ENCODE measurements around the gene SLC23A2. TPM values are rescaled to one million over a fixed set of nuclear protein-coding genes. Genes with fewer than 3 reads are reported as not detected.
A peak's percentile ranks its signal among the peaks of the same experiment; 100 is the strongest.
"Not testable (repeated sequence)": the region's sequence is repeated elsewhere in the genome, so short reads cannot be mapped to it uniquely, and the experiment has no call there.

The SLC23A2 gene
- total and polyA plus RNA-seq, 8 donors: 2.6 to 58.3 (median 6.4) TPM

DNA sequence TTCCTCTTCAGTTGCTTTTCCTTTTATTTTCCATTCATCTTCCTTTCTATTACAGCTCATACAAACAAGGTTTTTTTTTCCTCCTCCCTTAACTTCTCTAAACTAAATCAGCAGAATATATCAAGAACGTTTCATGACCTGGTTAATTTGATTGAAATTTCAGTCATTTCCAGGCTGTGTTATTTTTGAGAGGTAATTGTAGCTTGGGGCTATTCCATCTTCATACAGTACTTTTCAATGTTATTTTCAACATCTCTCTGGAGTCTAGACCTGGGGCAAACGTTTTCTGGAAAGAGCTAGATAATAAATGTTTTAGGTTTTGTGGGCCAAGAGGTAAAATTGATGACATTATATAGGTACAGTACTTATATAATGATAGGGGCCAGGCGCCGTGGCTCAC lies 4.0 kb upstream of the SLC23A2 start:
- no peaks in the 10 kb centered on the region for H3K36me3 ChIP-seq
- no peak overlapping the region for H3K27ac ChIP-seq
- H3K27me3 ChIP-seq: peaks cover 0 to 3% (median 0%) of the 10 kb centered on the region in 3 donors
- H3K4me1 ChIP-seq: peaks cover under 1 to 20% (median 12%) of the 10 kb centered on the region in 4 donors
- H3K4me3 ChIP-seq: no peak overlapping the region
- no peaks in the 10 kb centered on the region for H3K9me3 ChIP-seq
- TF ChIP-seq, protein P1, sequence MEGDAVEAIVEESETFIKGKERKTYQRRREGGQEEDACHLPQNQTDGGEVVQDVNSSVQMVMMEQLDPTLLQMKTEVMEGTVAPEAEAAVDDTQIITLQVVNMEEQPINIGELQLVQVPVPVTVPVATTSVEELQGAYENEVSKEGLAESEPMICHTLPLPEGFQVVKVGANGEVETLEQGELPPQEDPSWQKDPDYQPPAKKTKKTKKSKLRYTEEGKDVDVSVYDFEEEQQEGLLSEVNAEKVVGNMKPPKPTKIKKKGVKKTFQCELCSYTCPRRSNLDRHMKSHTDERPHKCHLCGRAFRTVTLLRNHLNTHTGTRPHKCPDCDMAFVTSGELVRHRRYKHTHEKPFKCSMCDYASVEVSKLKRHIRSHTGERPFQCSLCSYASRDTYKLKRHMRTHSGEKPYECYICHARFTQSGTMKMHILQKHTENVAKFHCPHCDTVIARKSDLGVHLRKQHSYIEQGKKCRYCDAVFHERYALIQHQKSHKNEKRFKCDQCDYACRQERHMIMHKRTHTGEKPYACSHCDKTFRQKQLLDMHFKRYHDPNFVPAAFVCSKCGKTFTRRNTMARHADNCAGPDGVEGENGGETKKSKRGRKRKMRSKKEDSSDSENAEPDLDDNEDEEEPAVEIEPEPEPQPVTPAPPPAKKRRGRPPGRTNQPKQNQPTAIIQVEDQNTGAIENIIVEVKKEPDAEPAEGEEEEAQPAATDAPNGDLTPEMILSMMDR (IDR thresholded peaks at IDR 0.05): no peak
- TF ChIP-seq POLR2A (IDR thresholded peaks at IDR 0.05) (no peak), EP300 (IDR thresholded peaks at IDR 0.05) (no peak), POLR2AphosphoS5 (IDR thresholded peaks at IDR 0.05) (no peak)
- DNase-seq: no peak
- WGBS, 5 donors: 66 to 76% (median 68%) methylated on average over 4 of the region's 4 CpGs
- intact Hi-C loops (cut with DNase I; ENCODE audit: low total_unique reads): no loop called here

DNA sequence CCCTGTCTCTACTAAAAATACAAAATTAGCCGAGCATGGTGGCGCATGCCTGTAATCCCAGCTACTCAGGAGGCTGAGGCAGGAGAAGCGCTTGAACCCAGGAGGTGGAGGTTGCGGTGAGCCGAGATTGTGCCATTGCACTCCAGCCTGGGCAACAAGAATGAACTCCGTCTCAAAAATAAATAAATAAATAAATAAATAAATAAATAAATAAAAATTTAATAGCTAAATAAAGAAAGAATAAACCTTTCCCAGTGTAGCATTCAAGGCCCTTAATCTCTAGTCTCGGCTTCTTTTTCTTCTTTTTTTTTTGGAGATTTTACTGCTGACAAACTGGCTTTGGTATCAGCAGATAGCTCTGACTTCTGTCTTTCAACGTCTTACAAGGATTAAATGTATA lies 3.5 kb upstream of the SLC23A2 start:
- 88 to 97% (median 94%) methylated on average over 8 of the region's 8 CpGs for WGBS, 5 donors
- H3K9me3 ChIP-seq; H3K36me3 ChIP-seq; H3K27me3 ChIP-seq; intact Hi-C loops (cut with DNase I; ENCODE audit: low total_unique reads); H3K4me3 ChIP-seq; DNase-seq; H3K27ac ChIP-seq: not testable (repeated sequence)
- peaks cover 5 to 25% (median 17%) of the 10 kb centered on the region in 4 donors for H3K4me1 ChIP-seq

DNA sequence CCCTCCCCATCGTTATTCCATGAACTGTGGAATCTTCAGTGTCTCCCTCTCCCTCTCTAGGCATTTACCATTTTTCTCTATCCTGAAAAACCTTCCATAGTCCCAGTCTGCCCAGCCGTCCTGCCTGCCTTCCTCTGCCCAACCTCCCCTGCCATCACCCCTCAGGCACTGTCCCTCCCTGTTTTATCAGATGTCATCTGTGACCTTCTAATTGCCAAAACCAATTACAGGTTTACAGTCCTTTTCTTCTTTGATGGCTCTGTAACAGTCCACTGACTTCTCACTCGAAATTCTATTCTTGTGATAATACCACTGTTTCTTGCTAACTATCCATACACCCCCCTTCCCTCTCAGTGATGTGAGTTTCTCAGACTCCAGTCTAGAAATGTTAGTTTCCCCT lies 2.3 kb upstream of the SLC23A2 start:
- no peak for DNase-seq
- H3K36me3 ChIP-seq: no peaks in the 10 kb centered on the region
- H3K9me3 ChIP-seq: no peaks in the 10 kb centered on the region
- WGBS, 5 donors: 48 to 57% (median 52%) methylated on average over 3 of the region's 3 CpGs
- peaks cover 7 to 33% (median 24%) of the 10 kb centered on the region in 4 donors for H3K4me1 ChIP-seq
- intact Hi-C loops (cut with DNase I; ENCODE audit: low total_unique reads): no loop called here
- TF ChIP-seq EP300 (IDR thresholded peaks at IDR 0.05): no peak
- TF ChIP-seq POLR2AphosphoS5 (IDR thresholded peaks at IDR 0.05): no peak
- no peak for TF ChIP-seq POLR2A (IDR thresholded peaks at IDR 0.05)
- TF ChIP-seq, protein P1 (IDR thresholded peaks at IDR 0.05): no peak
- no peaks in the 10 kb centered on the region for H3K27me3 ChIP-seq
- H3K27ac ChIP-seq: no peak overlapping the region
- no peak overlapping the region for H3K4me3 ChIP-seq

DNA sequence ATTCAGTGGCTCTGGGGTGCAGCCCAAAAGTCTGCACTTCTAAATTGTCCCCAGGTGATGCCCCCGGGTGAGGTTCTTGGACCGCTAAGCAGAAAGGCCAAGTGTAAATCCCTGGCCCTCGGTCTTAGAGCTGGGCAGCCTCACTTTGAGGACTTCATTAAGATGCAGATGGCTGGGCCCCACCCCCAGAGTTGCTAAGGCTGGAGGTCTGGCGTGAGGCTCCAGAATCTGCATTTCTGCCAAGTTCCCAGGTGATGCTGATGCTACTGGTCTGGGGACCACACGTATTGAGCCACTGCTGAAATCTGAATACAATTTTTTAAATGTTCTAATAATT lies 735 bp upstream of the SLC23A2 start:
- H3K4me1 ChIP-seq: peaks cover 7 to 35% (median 24%) of the 10 kb centered on the region in 4 donors
- WGBS, 5 donors: 17 to 33% (median 27%) methylated on average over 5 of the region's 5 CpGs
- H3K9me3 ChIP-seq: no peaks in the 10 kb centered on the region
- no peak for TF ChIP-seq POLR2AphosphoS5 (IDR thresholded peaks at IDR 0.05)
- no peak for TF ChIP-seq POLR2A (IDR thresholded peaks at IDR 0.05)
- TF ChIP-seq, protein P1 (IDR thresholded peaks at IDR 0.05): no peak
- no peak for TF ChIP-seq EP300 (IDR thresholded peaks at IDR 0.05)
- peak overlapping the region; percentile 83 to 95 (median 89) for H3K4me3 ChIP-seq
- no peak for DNase-seq
- intact Hi-C loops (cut with DNase I; ENCODE audit: low total_unique reads): no loop called here
- H3K36me3 ChIP-seq: no peaks in the 10 kb centered on the region
- peak overlapping the region in 1 of 5 donors; percentile 45 for H3K27ac ChIP-seq
- H3K27me3 ChIP-seq: no peaks in the 10 kb centered on the region

DNA sequence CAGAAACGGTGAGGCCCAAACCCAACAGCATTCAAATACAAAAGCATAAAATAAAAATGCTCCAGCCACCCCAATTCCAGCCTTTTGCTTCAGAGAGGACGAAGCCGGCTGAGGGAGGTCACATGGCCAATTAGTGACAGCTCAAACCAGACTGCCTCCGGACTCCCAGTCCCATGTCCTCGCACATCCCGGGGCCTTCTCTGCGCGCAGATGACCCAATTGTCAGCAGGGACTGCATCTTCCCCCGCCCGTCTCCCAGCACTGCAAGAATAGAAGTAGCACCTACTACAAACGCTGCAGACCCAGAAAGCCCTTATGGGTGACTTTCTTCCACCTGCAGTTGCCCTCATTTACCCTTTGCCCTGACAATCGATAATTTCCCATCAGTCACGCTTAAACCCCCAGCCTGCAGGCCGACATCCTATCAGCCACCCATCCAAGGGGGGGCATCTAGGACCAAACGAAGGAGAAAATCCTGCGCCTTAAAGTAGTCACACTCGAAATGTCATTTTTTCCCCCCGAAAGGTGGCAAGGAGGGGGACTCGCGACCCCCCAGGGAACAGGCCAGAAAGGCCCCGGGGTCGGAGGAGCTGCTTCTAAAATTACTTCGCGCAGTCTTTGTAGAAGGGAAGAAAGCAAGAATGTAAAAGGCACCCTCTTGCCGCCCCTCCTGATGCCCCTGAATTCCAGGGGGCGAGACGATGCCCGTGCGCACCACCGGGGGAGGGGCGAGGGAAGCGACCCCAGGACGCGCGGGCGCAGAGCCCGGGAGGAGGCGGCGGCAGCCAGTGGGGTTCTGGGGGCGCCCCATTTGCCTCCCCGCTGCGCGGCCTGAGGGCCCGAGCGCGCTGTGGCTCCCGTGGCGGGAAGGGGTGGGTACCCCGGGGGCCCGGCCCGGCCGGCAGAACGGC lies 792 bp downstream of the SLC23A2 start:
- Histone ChIP-seq H3K27me3 (no peaks in the 10 kb centered on the region), H3K9me3 (no peaks in the 10 kb centered on the region), H3K4me1 (peaks cover 7 to 35% (median 24%) of the 10 kb centered on the region in 4 donors), H3K27ac (peak overlapping the region in 4 of 5 donors; percentile 19 to 76 (median 46)), H3K4me3 (peak overlapping the region; percentile 83 to 95 (median 89)), H3K36me3 (no peaks in the 10 kb centered on the region)
- intact Hi-C loops (cut with DNase I; ENCODE audit: low total_unique reads): no loop called here
- 5 to 8% (median 6%) methylated on average over 30 to 53 of the region's 53 CpGs for WGBS, 5 donors
- DNase-seq: peak; percentile 26 to 51
- TF ChIP-seq EP300 (IDR thresholded peaks at IDR 0.05): no peak
- TF ChIP-seq, protein P1 (IDR thresholded peaks at IDR 0.05): no peak
- no peak for TF ChIP-seq POLR2AphosphoS5 (IDR thresholded peaks at IDR 0.05)
- no peak for TF ChIP-seq POLR2A (IDR thresholded peaks at IDR 0.05)

Data from stomach (tissue), 9 donors.